Ishikawa (cell line): ENCODE data around the gene COL5A2.

Experiments used
- CEBPB ChIP-seq: IDR thresholded peaks from 2 replicates; pipeline ENCODE4 v1.6.1; 2012
- CREB1 ChIP-seq: IDR thresholded peaks from 2 replicates; pipeline ENCODE4 v1.6.1; 2012; ENCODE audit warnings: low read depth
- EGR1 ChIP-seq: IDR thresholded peaks from 2 replicates; pipeline ENCODE4 v1.6.1; 2012
- EP300 ChIP-seq: IDR thresholded peaks from 2 replicates; pipeline ENCODE4 v1.6.1; 2012; ENCODE audit warnings: borderline replicate concordance
- FOXM1 ChIP-seq: IDR thresholded peaks from 2 replicates; pipeline ENCODE4 v1.6.1; 2012; ENCODE audit warnings: low read depth, borderline replicate concordance
- MAX ChIP-seq: IDR thresholded peaks from 2 replicates; pipeline ENCODE4 v1.6.1; 2012
- NFIC ChIP-seq: IDR thresholded peaks from 2 replicates; pipeline ENCODE4 v1.6.1; 2012
- RAD21 ChIP-seq: IDR thresholded peaks from 2 replicates; pipeline ENCODE4 v1.6.1; 2012; ENCODE audit warnings: low read depth
- REST ChIP-seq: IDR thresholded peaks from 2 replicates; pipeline ENCODE4 v1.6.1; 2012; ENCODE audit warnings: low read depth, mild to moderate bottlenecking
- TAF1 ChIP-seq: IDR thresholded peaks from 2 replicates; pipeline ENCODE4 v1.6.1; 2012; ENCODE audit warnings: low read depth, mild to moderate bottlenecking
- TCF12 ChIP-seq: IDR thresholded peaks from 2 replicates; pipeline ENCODE4 v1.6.1; 2012; ENCODE audit warnings: low read depth
- TEAD4 ChIP-seq: IDR thresholded peaks from 2 replicates; pipeline ENCODE4 v1.6.1; 2012
- USF1 ChIP-seq: IDR thresholded peaks from 2 replicates; pipeline ENCODE4 v1.6.1; 2012
- YY1 ChIP-seq: IDR thresholded peaks from 2 replicates; pipeline ENCODE4 v1.6.1; 2012; ENCODE audit warnings: low read depth
- ZBTB7A ChIP-seq: IDR thresholded peaks from 2 replicates; pipeline ENCODE4 v1.6.1; 2012; ENCODE audit warnings: low read depth

COL5A2 gene

GRCh38 chr2:189176516-189176915, 3.0 kb downstream of the COL5A2 start:
- no peak for TF ChIP-seq MAX
- TF ChIP-seq EGR1, result no peak
- TF ChIP-seq CEBPB, result no peak

- TF ChIP-seq CREB1, result no peak
- TF ChIP-seq EP300, result no peak
- TF ChIP-seq RAD21, result no peak
- no peak for TF ChIP-seq NFIC
- TF ChIP-seq FOXM1, result no peak
Observed at GRCh38 chr2:189175869-189176433, 3.6 kb downstream of the COL5A2 start.

GRCh38 chr2:189171956-189172609, 7.5 kb downstream of the COL5A2 start:
- no peak for TF ChIP-seq YY1
- no peak for TF ChIP-seq FOXM1
- no peak for TF ChIP-seq EP300
- no peak for TF ChIP-seq CREB1
- no peak for TF ChIP-seq RAD21
- no peak for TF ChIP-seq TCF12
- TF ChIP-seq ZBTB7A, result no peak
- no peak for TF ChIP-seq REST
- no peak for TF ChIP-seq MAX
- TF ChIP-seq USF1, result no peak
- TF ChIP-seq EGR1, result no peak
- TF ChIP-seq CEBPB, result no peak
- TF ChIP-seq TAF1, result no peak
- TF ChIP-seq NFIC, result no peak
- no peak for TF ChIP-seq TEAD4

- TF ChIP-seq MAX (no peak), EGR1 (no peak), YY1 (no peak)
Observed at GRCh38 chr2:189168856-189169499, 10.6 kb downstream of the COL5A2 start.

- TF ChIP-seq CREB1 (no peak), RAD21 (no peak), ZBTB7A (no peak), NFIC (no peak), USF1 (no peak), EGR1 (no peak), YY1 (no peak), EP300 (no peak), TEAD4 (no peak)
Observed at GRCh38 chr2:189165656-189166380, 13.7 kb downstream of the COL5A2 start.

GRCh38 chr2:189164746-189165145, 14.8 kb downstream of the COL5A2 start:
- no peak for TF ChIP-seq RAD21
- TF ChIP-seq USF1, result no peak
- no peak for TF ChIP-seq TCF12
- TF ChIP-seq REST, result no peak
- no peak for TF ChIP-seq YY1
- no peak for TF ChIP-seq EP300
- no peak for TF ChIP-seq CEBPB
- no peak for TF ChIP-seq MAX
- TF ChIP-seq CREB1, result no peak
- TF ChIP-seq EGR1, result no peak
- TF ChIP-seq ZBTB7A, result no peak
- no peak for TF ChIP-seq TAF1
